GM19372 (cell line): ENCODE results near the gene TCF7L1.
A peak's percentile ranks its signal among the peaks of the same experiment; 100 is the strongest.
"Not testable (repeated sequence)": the region's sequence is repeated elsewhere in the genome, so short reads cannot be mapped to it uniquely, and the experiment has no call there.

ENCODE experiments used
- ATAC-seq: cut with Tn5 transposase; IDR thresholded peaks from one replicate; pipeline ENCODE4 v1.9.1; 2021; ENCODE audit warnings: mild to moderate bottlenecking, low read depth, moderate library complexity; ENCODE audit not compliant: unreplicated experiment

TCF7L1 gene

DNA sequence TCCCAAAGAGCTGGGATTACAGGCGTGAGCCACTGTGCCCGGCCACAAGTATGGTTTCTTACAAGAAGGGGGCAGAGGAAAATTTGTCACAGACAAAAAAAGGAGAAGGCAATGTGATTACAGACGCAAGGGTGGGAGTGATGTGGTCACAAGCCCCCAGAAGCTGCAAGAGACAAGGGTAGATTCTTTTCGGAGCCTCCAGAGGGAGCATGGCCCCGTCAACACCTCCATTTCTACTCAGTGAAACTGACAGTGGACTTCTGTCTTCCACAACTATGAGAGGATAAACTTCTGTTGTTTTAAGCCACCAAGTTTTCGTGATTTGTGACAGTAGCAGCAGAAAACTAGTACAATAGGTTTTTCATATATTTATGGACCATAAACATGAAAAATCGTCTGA lies 2.1 kb upstream of the TCF7L1 start:
- no peak for ATAC-seq

DNA sequence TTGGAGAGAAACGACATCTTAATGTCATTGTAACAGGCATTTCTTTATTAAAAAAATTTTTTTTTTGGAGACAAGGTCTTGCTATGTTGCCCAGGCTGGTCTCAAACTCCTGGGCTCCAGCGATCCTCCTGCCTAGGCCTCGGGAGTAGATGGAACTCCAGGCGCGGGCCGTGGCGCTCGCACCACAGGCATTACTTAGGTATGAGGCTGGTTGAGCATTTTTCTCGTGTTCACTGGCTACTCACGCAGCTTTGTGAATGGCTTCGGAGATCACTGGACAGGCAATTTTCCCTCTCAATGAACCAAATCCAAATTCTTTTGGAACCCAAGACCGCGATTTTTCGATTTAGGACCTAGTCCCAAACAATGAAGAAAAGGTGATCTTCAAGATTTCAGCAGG lies 795 bp upstream of the TCF7L1 start:
- no peak for ATAC-seq

DNA sequence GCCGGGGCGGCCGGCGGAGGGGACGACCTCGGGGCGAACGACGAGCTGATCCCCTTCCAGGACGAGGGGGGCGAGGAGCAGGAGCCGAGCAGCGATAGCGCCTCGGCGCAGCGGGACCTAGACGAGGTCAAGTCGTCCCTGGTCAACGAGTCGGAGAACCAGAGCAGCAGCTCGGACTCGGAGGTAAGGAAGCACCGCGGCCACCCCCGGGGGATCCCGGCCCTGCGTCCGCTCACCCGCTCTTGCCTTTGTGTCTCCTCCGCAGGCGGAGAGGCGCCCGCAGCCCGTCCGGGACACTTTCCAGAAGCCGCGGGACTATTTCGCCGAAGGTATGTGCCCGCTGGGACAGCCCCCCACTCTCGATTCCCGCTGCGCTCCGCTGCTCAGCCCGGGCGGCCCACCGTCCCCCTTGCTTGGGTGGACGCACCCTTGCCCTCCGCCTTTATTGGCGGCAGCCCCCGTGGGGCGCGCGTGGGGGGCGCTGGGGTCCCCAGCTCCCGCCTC lies 611 bp downstream of the TCF7L1 start:
- peak; percentile 38 for ATAC-seq

DNA sequence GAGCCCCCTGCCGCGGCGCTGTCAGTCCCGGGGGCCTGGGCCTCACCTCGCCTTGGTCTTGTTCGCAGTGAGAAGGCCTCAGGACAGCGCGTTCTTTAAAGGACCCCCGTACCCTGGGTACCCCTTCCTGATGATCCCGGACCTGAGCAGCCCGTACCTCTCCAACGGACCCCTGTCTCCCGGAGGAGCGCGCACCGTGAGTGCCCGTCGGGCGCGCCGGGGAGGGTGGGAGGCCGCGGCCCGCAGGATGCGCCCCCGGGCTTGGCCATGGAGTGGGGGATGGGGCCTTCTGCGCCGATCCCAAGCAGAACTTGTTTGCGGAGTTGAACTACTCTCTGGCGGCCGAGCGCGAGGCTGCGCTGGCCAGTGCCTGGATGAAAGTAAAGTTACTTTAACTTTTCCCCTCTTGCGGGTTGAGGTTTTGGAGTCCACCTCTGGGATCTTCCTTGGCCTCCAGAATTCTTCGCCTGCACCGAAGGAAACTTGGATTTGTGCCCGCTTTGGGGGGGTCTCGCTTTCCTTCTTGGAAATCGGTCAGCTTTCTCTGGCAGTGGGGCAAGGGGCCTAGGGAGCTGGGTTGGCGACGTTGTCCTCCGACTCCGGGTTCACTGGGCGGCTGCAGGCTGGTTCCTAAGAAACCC lies 1.2 kb downstream of the TCF7L1 start:
- no peak for ATAC-seq

DNA sequence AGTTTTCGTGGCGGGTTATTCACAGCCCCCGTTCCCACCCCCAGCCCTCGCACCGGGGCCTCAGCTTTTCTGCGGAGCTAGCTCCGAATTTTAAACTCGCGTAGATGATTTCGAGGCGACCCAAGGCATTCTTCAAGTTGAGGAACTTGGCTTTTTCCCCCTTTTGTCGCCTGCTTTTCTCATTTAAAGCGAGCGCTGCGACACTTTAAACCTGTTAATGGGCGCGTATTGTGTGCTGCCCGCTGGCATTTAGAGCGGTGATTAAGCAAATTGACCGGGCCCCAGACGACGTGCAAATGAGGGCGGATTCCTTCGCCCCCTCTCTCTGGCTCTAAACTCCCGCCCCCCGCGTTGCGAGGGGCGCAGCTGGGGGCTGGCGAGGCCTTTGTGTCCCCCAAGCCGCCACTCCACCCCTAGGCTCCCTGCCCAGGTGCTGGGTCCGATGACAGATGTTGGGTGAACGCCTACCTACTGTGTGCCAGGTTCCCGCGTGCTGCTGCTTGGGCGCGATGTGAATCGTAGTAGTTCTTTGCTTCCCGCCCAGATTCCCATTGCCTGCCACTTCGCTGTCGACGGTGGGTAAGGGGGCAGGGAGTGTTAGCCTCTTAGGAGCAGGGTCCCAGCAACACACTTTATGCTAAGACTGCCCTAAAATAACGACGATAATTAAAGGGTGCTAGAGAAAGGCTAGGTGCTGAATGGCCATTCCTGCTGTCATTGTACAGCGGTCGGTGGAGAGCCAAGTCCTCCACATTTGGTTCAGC lies 1.9 kb downstream of the TCF7L1 start:
- no peak for ATAC-seq

DNA sequence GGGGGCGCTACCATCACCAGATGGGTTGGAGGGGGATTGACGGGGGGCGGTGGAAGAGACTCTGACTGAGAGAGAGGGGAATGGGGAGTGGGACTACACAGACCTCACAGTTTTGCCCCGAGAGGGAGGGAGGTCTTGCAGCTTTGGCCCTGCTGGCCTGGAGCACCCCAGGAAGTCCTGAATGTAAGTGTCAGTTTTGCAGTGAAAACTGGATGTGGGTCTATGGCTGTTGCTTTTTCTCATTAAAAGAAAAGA lies 2.4 kb downstream of the TCF7L1 start:
- ATAC-seq, result no peak

DNA sequence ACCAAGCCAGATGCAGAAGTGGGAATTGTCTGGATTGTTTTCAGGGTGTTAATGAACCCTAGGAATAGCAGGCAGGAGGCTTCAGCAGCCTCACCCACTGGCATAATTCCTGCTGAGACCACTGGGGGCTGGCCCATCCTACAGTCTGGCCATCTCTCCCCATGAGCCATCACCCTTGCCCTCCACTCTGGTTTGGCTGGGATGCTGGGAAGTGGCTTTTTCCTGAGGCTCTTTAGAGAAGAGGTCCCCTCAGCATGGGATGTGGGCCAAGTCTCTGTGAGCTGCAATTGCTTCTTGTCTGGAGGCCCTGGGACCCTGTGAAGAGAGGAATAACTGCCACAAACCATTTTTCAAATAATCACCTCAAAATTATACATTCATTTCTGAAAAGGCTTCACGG lies 4.0 kb downstream of the TCF7L1 start:
- ATAC-seq, result no peak

DNA sequence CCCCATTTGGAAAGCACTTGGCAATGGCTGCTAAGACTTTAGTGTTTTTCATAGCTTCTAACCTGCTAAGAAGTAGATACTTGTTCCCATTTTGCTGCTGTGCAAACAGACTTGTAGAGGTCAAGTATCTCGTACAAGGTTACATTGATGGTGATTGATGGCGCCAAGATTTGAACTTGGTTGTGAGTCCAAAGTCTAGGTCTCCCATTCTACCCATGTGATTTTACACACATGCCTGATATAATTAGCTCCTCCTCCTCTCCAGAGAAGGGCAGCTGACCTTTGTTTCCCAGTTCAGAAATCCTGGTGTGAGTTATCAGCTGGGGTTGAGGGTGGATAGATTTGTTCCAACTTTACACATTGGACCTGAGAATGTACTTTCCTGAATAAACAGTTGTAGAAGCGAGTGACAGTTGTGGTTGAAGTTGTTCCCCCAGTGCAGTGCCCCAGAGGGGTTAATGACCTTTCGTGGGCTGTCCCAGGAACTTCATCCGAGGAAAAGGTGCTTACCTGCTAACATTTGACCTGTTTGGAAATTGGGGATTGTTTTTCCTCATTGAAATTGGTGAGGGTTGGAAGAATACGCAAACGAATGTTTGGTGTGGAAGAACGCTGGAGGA lies 10.4 kb downstream of the TCF7L1 start:
- no peak for ATAC-seq

DNA sequence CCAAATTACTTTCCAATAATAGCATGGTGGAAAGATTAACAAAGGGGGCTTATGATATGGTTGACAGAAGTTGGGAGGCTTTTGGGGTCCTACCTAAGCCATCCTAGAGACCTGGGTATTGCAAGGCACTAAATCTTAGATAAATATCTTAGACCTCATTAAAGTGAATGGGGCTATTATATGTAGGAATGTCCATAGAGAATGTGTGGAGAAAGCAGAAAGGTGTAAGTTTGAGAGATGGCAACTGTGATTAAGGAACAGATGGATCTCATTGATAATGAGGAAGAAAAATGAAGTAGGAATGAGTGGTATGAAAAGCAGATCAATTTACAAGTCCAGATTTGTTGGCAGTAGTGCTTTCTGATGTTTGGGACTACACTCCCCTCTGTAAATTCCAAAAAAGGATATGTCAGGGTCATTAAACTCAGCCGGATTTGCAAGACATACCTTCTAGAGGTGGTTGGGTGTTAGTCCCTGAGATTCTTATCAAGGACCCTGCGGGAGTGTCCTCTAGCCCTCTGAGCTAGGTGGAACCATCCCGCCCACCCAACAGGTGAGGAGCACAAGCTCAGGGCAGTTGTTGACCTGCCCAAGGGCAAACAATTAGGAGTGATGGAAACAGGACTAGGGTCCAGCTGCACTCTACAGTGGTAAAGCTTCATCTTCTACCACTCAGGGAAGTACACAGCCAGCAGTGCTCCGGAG lies 12.1 kb downstream of the TCF7L1 start:
- no peak for ATAC-seq

DNA sequence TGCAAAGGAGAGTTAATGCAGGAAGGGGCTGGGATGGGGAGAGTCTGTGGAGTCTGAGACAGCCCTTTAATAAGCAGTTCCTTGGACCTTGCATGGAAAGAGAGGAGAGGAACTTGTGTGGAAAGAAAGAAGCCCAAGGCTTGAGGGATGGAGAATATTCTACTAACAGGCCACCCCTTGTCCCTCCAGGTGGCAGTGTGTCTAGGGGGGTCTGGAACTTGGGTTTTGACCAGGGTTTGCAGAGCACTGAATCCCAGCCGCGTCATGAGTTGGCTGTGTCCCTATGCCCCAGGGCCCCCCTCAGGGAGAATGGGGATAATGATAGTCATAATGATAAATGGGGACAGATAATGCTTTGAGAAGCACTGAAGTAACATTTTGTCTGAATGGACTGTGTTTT lies 15.0 kb downstream of the TCF7L1 start:
- ATAC-seq, result no peak

DNA sequence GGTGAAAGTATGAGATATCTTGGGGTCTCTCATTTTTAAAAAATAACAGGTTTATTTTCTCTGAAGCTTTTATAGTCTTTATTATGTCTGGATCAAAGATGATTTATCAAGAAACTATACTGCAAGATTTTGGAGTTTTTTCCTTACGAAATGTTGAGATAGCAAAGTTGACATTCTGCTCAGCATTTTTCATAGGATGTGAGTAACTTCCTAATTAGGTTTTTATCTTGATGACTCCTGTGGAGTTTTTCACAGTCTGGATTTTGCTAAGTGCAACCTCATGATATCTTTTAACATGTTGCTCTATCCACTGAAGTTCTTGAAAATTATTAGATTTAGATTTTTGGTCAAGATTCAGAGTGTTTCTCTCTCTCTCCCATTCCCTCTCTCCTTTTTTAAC lies 17.8 kb downstream of the TCF7L1 start:
- no peak for ATAC-seq

DNA sequence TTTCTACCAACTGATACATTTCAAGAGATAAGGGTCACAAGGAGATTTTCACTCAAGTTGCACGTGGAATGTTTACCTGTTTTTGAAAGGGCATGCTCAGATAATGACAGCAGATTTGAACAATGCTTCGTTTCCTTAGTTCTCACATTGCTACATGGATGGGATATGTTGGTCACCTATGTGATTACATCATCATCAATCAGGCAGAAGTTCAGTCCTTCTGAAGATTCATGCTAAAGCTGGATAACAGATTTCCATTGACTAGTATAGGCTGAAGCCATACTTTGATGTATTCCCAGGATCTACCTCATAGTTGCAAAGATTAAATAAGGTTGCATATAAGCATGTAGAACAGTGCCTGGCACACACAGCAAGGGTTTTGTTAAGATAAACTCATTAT lies 19.7 kb downstream of the TCF7L1 start:
- ATAC-seq, result no peak

DNA sequence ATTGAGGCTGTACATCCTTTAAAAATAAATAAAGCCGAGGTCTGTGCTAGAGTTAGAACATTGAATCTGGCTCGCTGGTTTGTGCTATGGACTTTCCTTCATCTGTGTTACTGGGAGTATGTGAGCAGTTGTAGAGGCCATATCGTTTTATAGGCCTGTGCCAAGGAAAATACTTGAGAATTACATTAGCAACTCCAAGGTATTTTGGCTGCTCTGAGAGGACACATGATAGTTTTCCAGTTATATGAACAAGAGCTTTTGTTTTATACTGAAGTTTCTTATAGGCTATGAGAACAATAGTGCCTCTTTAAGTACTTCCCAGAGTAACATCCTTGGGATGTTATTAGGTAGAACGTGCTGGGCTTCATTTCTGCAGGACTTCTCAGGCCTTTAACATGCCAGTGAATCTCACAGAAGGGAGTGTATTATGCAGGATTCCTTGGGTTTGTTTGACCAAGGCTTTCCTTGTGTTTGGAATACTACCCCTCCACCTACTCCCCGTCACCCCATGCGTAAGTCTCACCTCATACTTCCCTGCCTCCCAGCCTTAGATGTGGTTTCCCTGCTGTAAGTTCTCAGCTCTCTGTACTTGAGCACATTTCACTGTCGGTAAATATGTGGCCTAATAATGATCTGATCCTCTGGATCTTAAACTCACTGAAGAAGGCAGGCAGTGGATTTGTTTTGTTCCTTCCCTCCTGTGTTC lies 21.0 kb downstream of the TCF7L1 start:
- no peak for ATAC-seq

DNA sequence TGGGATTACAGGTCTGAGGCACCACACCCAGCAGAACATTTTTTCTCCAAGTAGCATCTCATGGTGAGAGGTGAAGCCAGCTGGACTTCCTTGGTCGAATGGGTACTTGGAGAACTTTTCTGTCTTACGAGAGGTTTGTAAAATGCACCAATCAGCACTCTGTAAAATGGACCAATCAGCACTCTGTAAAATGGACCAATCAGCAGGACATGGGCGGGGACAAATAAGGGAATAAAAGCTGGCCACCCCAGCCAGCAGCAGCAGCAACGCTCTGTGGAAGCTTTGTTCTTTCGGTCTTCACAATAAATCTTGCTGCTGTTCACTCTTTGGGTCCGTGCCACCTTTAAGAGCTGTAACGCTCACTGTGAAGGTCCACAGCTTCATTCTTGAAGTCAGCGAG lies 21.9 kb downstream of the TCF7L1 start:
- ATAC-seq, result not testable (repeated sequence)

DNA sequence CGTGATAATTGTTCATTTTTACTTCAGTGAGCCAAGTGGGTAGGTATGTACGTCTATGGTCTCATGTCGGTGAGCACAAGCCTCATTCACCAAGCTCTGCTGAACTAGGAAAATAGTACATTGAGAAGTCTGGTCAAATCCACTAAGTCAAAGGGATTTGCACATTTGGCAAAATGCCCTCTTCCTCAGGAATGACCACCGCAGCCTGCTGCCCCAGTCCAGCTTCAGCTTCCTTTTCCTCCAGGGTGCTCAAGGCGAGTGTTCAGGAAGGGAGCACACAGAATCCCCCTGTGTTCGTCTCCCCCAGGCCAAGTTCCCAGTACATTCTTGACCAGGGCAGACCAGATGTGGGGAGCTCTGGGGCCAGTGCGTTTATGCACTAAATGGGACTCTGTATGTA lies 23.0 kb downstream of the TCF7L1 start:
- ATAC-seq, result no peak

DNA sequence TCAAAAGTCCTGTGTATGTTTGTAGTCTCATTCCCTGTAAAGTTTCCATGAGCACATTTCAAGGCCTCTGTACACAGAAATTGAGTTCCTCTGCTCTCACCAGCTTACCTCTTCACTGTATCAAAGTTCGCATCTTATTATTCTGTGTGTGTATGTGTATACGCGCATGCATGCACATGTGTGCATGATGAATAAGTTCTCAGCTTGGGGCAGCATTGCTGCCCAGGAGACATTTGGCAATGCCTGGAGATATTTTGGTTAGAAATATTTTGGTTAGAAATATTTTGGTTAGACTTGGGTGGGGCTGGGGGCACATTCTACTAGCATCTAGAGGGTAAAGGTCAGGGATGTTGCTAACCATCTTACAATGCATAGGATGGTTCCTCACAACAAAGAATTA lies 23.4 kb downstream of the TCF7L1 start:
- ATAC-seq, result no peak

DNA sequence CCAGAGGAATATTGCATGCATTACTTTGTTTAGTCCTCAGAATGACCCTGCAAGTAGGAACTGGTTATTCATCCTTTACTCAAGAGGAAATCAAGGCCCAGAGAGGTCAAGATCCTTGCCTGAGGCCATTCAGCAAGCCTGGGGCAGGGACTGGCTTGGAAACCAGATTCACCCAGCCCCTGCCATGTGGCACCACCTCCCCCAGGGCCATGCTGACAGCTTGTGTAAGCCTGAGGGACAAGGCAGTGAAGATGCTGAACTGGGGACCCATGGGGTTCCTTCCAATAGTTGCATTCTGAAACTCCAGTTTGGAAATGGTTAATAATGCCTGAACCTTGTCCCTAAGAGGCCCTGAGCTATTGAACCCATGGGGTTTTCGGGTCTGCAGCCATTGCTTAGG lies 24.2 kb downstream of the TCF7L1 start:
- ATAC-seq, result no peak

DNA sequence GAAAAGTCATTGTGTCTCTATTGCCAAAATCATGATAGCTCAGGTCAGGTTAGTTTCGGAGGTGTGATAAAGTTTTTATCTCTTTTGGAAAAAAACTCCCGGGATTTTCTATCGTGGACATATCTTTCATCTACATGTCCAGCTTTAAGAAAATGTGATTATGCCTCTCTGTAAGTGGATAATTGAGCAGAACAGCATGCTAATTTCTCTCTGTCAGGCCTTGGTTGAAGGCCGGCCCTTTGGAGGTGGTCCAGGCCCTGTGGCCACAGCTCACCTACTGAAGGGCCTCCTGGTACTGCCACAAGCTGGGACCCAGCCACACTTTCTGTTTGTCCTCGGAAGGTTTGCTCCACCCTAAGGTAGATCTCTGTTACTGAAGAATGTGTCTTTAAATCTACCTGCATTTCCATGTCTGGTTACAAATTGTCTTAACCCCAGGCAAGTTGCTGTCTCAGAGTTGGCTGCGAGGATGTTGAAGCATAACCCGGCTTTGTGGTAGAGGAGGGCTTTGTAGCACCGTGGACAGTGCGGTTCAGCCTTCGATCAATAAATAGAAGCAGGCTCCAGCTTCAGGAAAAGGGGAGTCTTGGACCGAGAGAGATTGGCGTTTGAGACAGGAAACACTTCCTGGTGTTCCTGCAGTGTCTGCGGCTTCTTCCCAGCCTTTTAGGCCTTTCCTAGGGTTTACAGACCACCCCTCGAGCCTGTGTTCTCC lies 25.5 kb downstream of the TCF7L1 start:
- ATAC-seq, result no peak

DNA sequence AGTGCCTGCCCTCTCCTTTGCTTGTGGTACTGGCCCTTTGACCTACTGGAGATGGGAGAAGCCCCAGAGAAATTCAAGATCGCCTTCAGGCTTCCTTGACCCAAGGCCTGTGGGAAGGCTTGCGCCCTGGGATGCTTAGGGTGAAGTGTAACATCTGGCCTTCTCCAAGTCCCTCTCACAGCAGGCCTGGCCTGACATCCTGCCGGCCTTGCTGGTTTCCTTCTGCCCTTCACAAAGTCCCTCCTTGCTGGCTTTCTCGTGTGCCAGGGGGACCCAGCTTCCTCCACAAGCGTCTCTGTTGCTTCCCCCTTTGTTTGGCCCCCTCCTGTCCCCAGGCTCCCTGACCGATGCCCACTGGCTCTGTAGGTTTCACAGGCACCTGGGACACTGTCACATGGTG lies 26.4 kb downstream of the TCF7L1 start:
- no peak for ATAC-seq
